C1 segment of cervical spinal cord (tissue), 14 donors: ENCODE measurements around the gene DUX4.
"Not testable (repeated sequence)": the region's sequence is repeated elsewhere in the genome, so short reads cannot be mapped to it uniquely, and the experiment has no call there.

Experiments used
- DNase-seq, 14 donors: peaks; one replicate each; lab custom pipeline; 2025; lab: John Stamatoyannopoulos, UW

DUX4 gene

GRCh38 chr4:190173428-190173827, at the start of gene DUX4:
TSS of gene DUX4 (plus strand) at chr4:190173774. CDS start at chr4:190173774, 0 bp downstream.
- DNase-seq = not testable (repeated sequence)

- DNase-seq = not testable (repeated sequence)
Measured at GRCh38 chr4:190175436-190175835, 1.9 kb downstream of the DUX4 start.

GRCh38 chr4:190177727-190178605, 4.4 kb downstream of the DUX4 start:
- DNase-seq = not testable (repeated sequence)

- DNase-seq = not testable (repeated sequence)
Measured at GRCh38 chr4:190178606-190178990, 5.0 kb downstream of the DUX4 start.

GRCh38 chr4:190179030-190179739, 5.6 kb downstream of the DUX4 start:
- not testable (repeated sequence) for DNase-seq

- not testable (repeated sequence) for DNase-seq
Measured at GRCh38 chr4:190179740-190180094, 6.1 kb downstream of the DUX4 start.

GRCh38 chr4:190180947-190181346, 7.4 kb downstream of the DUX4 start:
- DNase-seq = not testable (repeated sequence)

- not testable (repeated sequence) for DNase-seq
Measured at GRCh38 chr4:190181481-190182100, 8.0 kb downstream of the DUX4 start.

GRCh38 chr4:190203510-190203909, 29.9 kb downstream of the DUX4 start:
- not testable (repeated sequence) for DNase-seq
